ENCODE measurements around the gene TUBGCP2. TPM values are rescaled to one million over a fixed set of nuclear protein-coding genes. Genes with fewer than 3 reads are reported as not detected.

Gene TUBGCP2
- total and polyA plus RNA-seq, 2 experiments from 2014 or later = 39.7 to 53.9 TPM

GRCh38 chr10:133264461-133264860, 44.2 kb downstream of the TUBGCP2 start:
- Histone ChIP-seq H2AFZ (no peak overlapping the region), H3K27ac (no peak overlapping the region), H3K4me2 (ENCODE audit: unreplicated experiment) (no peak overlapping the region), H3K9me3 (ENCODE audit: low read depth) (no peaks in the 10 kb centered on the region), H4K20me1 (ENCODE audit: insufficient read depth) (no peaks in the 10 kb centered on the region), H3K27me3 (replicated peaks; ENCODE audit: insufficient read depth) (no peaks in the 10 kb centered on the region), H3K79me2 (ENCODE audit: insufficient read depth) (no peaks in the 10 kb centered on the region), H3K4me1 (ENCODE audit: insufficient read depth) (peaks cover 8% of the 10 kb centered on the region), H3K36me3 (ENCODE audit: low read depth) (no peaks in the 10 kb centered on the region), H3K9ac (no peak overlapping the region), H3K4me3 (no peak overlapping the region), H3F3A (ENCODE audit: insufficient read depth) (peaks cover 9% of the 10 kb centered on the region), H3K9me2 (ENCODE audit: insufficient read depth) (no peaks in the 10 kb centered on the region)
- no peak for DNase-seq
- in situ Hi-C loops (cut with MboI) = no loop called here
- 67 to 75% methylated on average over 9 of the region's 9 CpGs for whole genome bisulfite sequencing, 2 experiments (ENCODE audit: low coverage in 1 of 2, low lambda C conversion rate in 2 of 2, missing lambda C conversion rate in 2 of 2)
- no peak for TF ChIP-seq EZH2phosphoT487 (IDR thresholded peaks at IDR 0.05; ENCODE audit: insufficient read depth, low read depth)
- TF ChIP-seq EZH2 (IDR thresholded peaks at IDR 0.05; ENCODE audit: insufficient read depth, poor library complexity, severe bottlenecking) = no peak

GRCh38 chr10:133263674-133264073, 45.0 kb downstream of the TUBGCP2 start:
- Histone ChIP-seq H3K4me2 (ENCODE audit: unreplicated experiment) (no peak overlapping the region), H3K27ac (no peak overlapping the region), H3K4me3 (no peak overlapping the region), H3F3A (ENCODE audit: insufficient read depth) (peaks cover 9% of the 10 kb centered on the region), H2AFZ (no peak overlapping the region), H3K36me3 (ENCODE audit: low read depth) (no peaks in the 10 kb centered on the region), H4K20me1 (ENCODE audit: insufficient read depth) (no peaks in the 10 kb centered on the region), H3K9me2 (ENCODE audit: insufficient read depth) (no peaks in the 10 kb centered on the region), H3K79me2 (ENCODE audit: insufficient read depth) (no peaks in the 10 kb centered on the region), H3K9me3 (ENCODE audit: low read depth) (no peaks in the 10 kb centered on the region), H3K27me3 (replicated peaks; ENCODE audit: insufficient read depth) (no peaks in the 10 kb centered on the region), H3K4me1 (ENCODE audit: insufficient read depth) (peaks cover 13% of the 10 kb centered on the region), H3K9ac (no peak overlapping the region)
- in situ Hi-C loops (cut with MboI) = no loop called here
- TF ChIP-seq EZH2phosphoT487 (IDR thresholded peaks at IDR 0.05; ENCODE audit: insufficient read depth, low read depth) = no peak
- TF ChIP-seq EZH2 (IDR thresholded peaks at IDR 0.05; ENCODE audit: insufficient read depth, poor library complexity, severe bottlenecking) = no peak
- 63 to 77% methylated on average over 9 to 10 of the region's 10 CpGs for WGBS, 2 experiments (ENCODE audit: low coverage in 1 of 2, low lambda C conversion rate in 2 of 2, missing lambda C conversion rate in 2 of 2)
- DNase-seq = no peak

GRCh38 chr10:133262696-133263095, 46.0 kb downstream of the TUBGCP2 start:
- H3K79me2 ChIP-seq (ENCODE audit: insufficient read depth) = no peaks in the 10 kb centered on the region
- H3F3A ChIP-seq (ENCODE audit: insufficient read depth) = peaks cover 9% of the 10 kb centered on the region
- no peaks in the 10 kb centered on the region for H3K9me3 ChIP-seq (ENCODE audit: low read depth)
- DNase-seq = no peak
- WGBS, 2 experiments (ENCODE audit: low coverage in 1 of 2, low lambda C conversion rate in 2 of 2, missing lambda C conversion rate in 2 of 2) = 88 to 92% methylated on average over 14 of the region's 14 CpGs
- no peak overlapping the region for H3K4me3 ChIP-seq
- TF ChIP-seq EZH2 (IDR thresholded peaks at IDR 0.05; ENCODE audit: insufficient read depth, poor library complexity, severe bottlenecking) (no peak), EZH2phosphoT487 (IDR thresholded peaks at IDR 0.05; ENCODE audit: insufficient read depth, low read depth) (no peak)
- H3K9me2 ChIP-seq (ENCODE audit: insufficient read depth) = no peaks in the 10 kb centered on the region
- in situ Hi-C loops (cut with MboI) = no loop called here
- H4K20me1 ChIP-seq (ENCODE audit: insufficient read depth) = no peaks in the 10 kb centered on the region
- no peaks in the 10 kb centered on the region for H3K27me3 ChIP-seq (replicated peaks; ENCODE audit: insufficient read depth)
- H3K9ac ChIP-seq = no peak overlapping the region
- H3K4me2 ChIP-seq (ENCODE audit: unreplicated experiment) = no peak overlapping the region
- no peak overlapping the region for H2AFZ ChIP-seq
- H3K36me3 ChIP-seq (ENCODE audit: low read depth) = no peaks in the 10 kb centered on the region
- H3K27ac ChIP-seq = no peak overlapping the region
- H3K4me1 ChIP-seq (ENCODE audit: insufficient read depth) = peaks cover 16% of the 10 kb centered on the region

- Histone ChIP-seq H3K9ac (peak overlapping the region; percentile 77), H3K4me1 (ENCODE audit: insufficient read depth) (peaks cover 16% of the 10 kb centered on the region), H3F3A (ENCODE audit: insufficient read depth) (peaks cover 9% of the 10 kb centered on the region), H3K9me3 (ENCODE audit: low read depth) (no peaks in the 10 kb centered on the region), H3K36me3 (ENCODE audit: low read depth) (no peaks in the 10 kb centered on the region), H3K4me3 (peak overlapping the region; percentile 68), H3K9me2 (ENCODE audit: insufficient read depth) (no peaks in the 10 kb centered on the region), H4K20me1 (ENCODE audit: insufficient read depth) (no peaks in the 10 kb centered on the region), H3K79me2 (ENCODE audit: insufficient read depth) (no peaks in the 10 kb centered on the region), H3K27ac (0 out of 2 replicates have a peak overlapping the region, but pooled peaks have one; percentile 1), H3K4me2 (ENCODE audit: unreplicated experiment) (peak overlapping the region; percentile 82), H3K27me3 (replicated peaks; ENCODE audit: insufficient read depth) (no peaks in the 10 kb centered on the region), H2AFZ (peak overlapping the region; percentile 60)
- in situ Hi-C loops (cut with MboI) = no loop called here
- WGBS, 2 experiments (ENCODE audit: low coverage in 1 of 2, low lambda C conversion rate in 2 of 2, missing lambda C conversion rate in 2 of 2) = 0 to 3% methylated on average over 14 to 72 of the region's 79 CpGs
- no peak for TF ChIP-seq EZH2phosphoT487 (IDR thresholded peaks at IDR 0.05; ENCODE audit: insufficient read depth, low read depth)
- no peak for TF ChIP-seq EZH2 (IDR thresholded peaks at IDR 0.05; ENCODE audit: insufficient read depth, poor library complexity, severe bottlenecking)
- peak; percentile 80 for DNase-seq
These were observed 46.8 kb downstream of the TUBGCP2 start for GRCh38 chr10:133261726-133262325.

Data from GM23248 (cell line).